Panc1 (cell line): ENCODE results near the gene ABCB6. TPM values are rescaled to one million over a fixed set of nuclear protein-coding genes. Genes with fewer than 3 reads are reported as not detected.
A peak's percentile ranks its signal among the peaks of the same experiment; 100 is the strongest.

Source experiments
- ATAC-seq: fragments of 200-7000 bp; cut with Tn5 transposase; 2 replicates; pipeline ENCODE4 v1.9.1; 2020; ENCODE audit warnings: mild to moderate bottlenecking, moderate library complexity
- BruUV-seq: library from RNA; stranded (reverse); fragments of 400-500 nt; replicated peaks from 2 replicates; lab custom pipeline; 2021; lab: Mats Ljungman, UMichigan
- CTCF ChIA-PET: fragments of 300-600 bp; sonication (Branson Sonifier 250); formaldehyde crosslinking; loops from one replicate; lab custom pipeline; 2022; ENCODE audit warnings: antibody characterized with exemption; lab: Charles Lee
- POLR2A ChIA-PET: fragments of 300-600 bp; sonication (Branson Sonifier 250); formaldehyde crosslinking; loops from one replicate; lab custom pipeline; 2022; ENCODE audit warnings: antibody characterized with exemption; lab: Charles Lee
- DNase-seq: peaks from one replicate; pipeline ENCODE4 v3.0.0-alpha.2; 2010; ENCODE audit warnings: low read depth, low spot score
- H3K27ac ChIP-seq: 2 replicates; pipeline ENCODE4 v1.5.1; 2011; ENCODE audit warnings: mild to moderate bottlenecking, low read length, inconsistent platforms
- H3K27me3 ChIP-seq: fragments of 200-500 bp; sonication (Bioruptor generic); 2 replicates; pipeline ENCODE4 v1.6.0; 2014; ENCODE audit warnings: low read length, inconsistent platforms; ENCODE audit not compliant: control insufficient read depth, insufficient read depth
- H3K36me3 ChIP-seq: fragments of 200-500 bp; sonication (Bioruptor generic); 2 replicates; pipeline ENCODE4 v1.5.1; 2014; ENCODE audit warnings: inconsistent platforms, mild to moderate bottlenecking, low read length, moderate library complexity; ENCODE audit not compliant: control insufficient read depth, insufficient read depth
- H3K4me1 ChIP-seq: 2 replicates; pipeline ENCODE4 v1.5.1; 2011; ENCODE audit warnings: inconsistent platforms, mild to moderate bottlenecking, low read length, moderate library complexity; ENCODE audit not compliant: control insufficient read depth, insufficient read depth
- H3K4me3 ChIP-seq, 2 experiments: 2 replicates each; pipeline ENCODE4 v1.5.1; 2011 to 2012; ENCODE audit warnings: low read depth in 2 of 2, low read length in 2 of 2, mild to moderate bottlenecking in 2 of 2, inconsistent platforms in 1 of 2, moderate library complexity in 1 of 2
- H3K9me3 ChIP-seq: fragments of 200-500 bp; sonication (Bioruptor generic); 2 replicates; pipeline ENCODE4 v1.5.1; 2014; ENCODE audit warnings: low read depth, mild to moderate bottlenecking, inconsistent platforms, low read length, moderate library complexity; ENCODE audit not compliant: control insufficient read depth, insufficient read depth
- POLR2AphosphoS5 ChIP-seq: IDR thresholded peaks from 2 replicates; pipeline ENCODE4 v1.6.1; 2012; ENCODE audit warnings: mild to moderate bottlenecking, low read depth, low read length, moderate library complexity
- SIN3A ChIP-seq: IDR thresholded peaks from 2 replicates; pipeline ENCODE4 v1.6.1; 2012; ENCODE audit warnings: low read depth, mild to moderate bottlenecking, low read length, moderate library complexity, borderline replicate concordance; ENCODE audit not compliant: insufficient read depth
- TCF7L2 ChIP-seq: IDR thresholded peaks from 2 replicates; pipeline ENCODE4 v1.6.1; 2011; ENCODE audit warnings: mild to moderate bottlenecking, low read depth, low read length, inconsistent platforms
- in situ Hi-C: cut with HindIII; loops from 2 replicates; pipeline ENCODE4 v1.10.0; 2016; ENCODE audit warnings: low sequenced_read_pairs, low pct_unique_long_range_greater_than_20kb
- intact Hi-C: fragments of 100-400 bp; cut with micrococcal nuclease; formaldehyde crosslinking; loops from one replicate; pipeline ENCODE4 v1.10.0; 2022; ENCODE audit not compliant: unreplicated experiment
- total RNA-seq: library from RNA; stranded (reverse); gene quantifications from one replicate; pipeline ENCODE4 v1.2.1, GENCODE V29; 2021; ENCODE audit not compliant: unreplicated experiment
- TF ChIP-seq, protein P1 (sequence below): fragments of 450-650 bp; IDR thresholded peaks from 2 replicates; pipeline ENCODE4 v1.5.1; 2017; ENCODE audit warnings: mild to moderate bottlenecking
- TF ChIP-seq, protein P2 (sequence below), 2 experiments: IDR thresholded peaks; 2 replicates each; pipeline ENCODE4 v1.6.1; 2011 to 2012; ENCODE audit warnings: low read depth in 2 of 2, control low read depth in 1 of 2, low read length in 1 of 2, mild to moderate bottlenecking in 1 of 2, moderate library complexity in 1 of 2; ENCODE audit not compliant: insufficient read depth in 1 of 2

Gene ABCB6
- total RNA-seq, 1 experiment from 2014 or later = 19.0 TPM

DNA sequence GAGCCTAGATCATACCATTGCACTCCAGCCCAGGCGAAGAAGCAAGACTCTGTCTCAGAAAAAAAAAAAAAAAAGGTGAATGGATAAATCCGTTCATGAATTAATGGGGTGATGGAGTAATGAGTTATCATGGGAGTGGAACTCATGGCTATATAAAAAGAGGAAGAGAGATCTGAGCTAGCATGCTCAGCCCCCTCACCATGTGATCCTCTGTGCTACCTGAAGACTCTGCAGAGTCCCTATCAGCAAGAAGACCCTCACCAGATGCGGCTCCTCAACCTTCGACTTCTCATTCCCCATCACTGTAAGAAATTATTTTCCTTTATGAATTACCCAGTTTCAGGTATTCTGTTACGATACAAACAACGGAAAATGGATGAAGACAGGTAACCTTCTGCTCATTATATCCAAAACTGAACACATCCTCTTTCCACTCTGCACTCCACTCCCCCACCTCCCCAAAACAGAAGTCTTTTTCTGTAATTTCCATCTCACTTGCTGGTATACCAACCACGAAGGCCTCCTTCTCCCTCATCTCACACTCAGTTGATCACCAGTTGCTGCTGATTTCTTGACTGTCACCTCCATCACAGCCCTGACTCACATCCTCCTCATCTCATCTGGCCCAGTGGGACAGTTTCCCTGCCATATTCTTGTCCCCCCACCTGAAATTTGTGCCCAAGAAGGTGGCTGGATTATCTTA, 31.9 kb downstream of the ABCB6 start:
- ChIA-PET CTCF (interaction anchor here (0.6 kb wide), 1 partner anchor 144 kb away, joined by 3 read pairs; no protein-coding TSS in a partner anchor), POLR2A (no interaction called here)
- Histone ChIP-seq H3K27me3 (no peaks in the 10 kb centered on the region), H3K9me3 (no peaks in the 10 kb centered on the region), H3K4me3 (no peak overlapping the region), H3K27ac (no peak overlapping the region), H3K4me1 (no peaks in the 10 kb centered on the region), H3K36me3 (peaks cover 13% of the 10 kb centered on the region; the same call in 1 of the 2 replicates)
- no TSS peak for BruUV-seq
- ATAC-seq (peak; percentile 33), DNase-seq (no peak)
- intact Hi-C loops = no loop called here
- TF ChIP-seq POLR2AphosphoS5 (no peak), SIN3A (no peak), TCF7L2 (no peak)
- TF ChIP-seq, protein P1, sequence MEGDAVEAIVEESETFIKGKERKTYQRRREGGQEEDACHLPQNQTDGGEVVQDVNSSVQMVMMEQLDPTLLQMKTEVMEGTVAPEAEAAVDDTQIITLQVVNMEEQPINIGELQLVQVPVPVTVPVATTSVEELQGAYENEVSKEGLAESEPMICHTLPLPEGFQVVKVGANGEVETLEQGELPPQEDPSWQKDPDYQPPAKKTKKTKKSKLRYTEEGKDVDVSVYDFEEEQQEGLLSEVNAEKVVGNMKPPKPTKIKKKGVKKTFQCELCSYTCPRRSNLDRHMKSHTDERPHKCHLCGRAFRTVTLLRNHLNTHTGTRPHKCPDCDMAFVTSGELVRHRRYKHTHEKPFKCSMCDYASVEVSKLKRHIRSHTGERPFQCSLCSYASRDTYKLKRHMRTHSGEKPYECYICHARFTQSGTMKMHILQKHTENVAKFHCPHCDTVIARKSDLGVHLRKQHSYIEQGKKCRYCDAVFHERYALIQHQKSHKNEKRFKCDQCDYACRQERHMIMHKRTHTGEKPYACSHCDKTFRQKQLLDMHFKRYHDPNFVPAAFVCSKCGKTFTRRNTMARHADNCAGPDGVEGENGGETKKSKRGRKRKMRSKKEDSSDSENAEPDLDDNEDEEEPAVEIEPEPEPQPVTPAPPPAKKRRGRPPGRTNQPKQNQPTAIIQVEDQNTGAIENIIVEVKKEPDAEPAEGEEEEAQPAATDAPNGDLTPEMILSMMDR = no peak
- TF ChIP-seq, protein P2, sequence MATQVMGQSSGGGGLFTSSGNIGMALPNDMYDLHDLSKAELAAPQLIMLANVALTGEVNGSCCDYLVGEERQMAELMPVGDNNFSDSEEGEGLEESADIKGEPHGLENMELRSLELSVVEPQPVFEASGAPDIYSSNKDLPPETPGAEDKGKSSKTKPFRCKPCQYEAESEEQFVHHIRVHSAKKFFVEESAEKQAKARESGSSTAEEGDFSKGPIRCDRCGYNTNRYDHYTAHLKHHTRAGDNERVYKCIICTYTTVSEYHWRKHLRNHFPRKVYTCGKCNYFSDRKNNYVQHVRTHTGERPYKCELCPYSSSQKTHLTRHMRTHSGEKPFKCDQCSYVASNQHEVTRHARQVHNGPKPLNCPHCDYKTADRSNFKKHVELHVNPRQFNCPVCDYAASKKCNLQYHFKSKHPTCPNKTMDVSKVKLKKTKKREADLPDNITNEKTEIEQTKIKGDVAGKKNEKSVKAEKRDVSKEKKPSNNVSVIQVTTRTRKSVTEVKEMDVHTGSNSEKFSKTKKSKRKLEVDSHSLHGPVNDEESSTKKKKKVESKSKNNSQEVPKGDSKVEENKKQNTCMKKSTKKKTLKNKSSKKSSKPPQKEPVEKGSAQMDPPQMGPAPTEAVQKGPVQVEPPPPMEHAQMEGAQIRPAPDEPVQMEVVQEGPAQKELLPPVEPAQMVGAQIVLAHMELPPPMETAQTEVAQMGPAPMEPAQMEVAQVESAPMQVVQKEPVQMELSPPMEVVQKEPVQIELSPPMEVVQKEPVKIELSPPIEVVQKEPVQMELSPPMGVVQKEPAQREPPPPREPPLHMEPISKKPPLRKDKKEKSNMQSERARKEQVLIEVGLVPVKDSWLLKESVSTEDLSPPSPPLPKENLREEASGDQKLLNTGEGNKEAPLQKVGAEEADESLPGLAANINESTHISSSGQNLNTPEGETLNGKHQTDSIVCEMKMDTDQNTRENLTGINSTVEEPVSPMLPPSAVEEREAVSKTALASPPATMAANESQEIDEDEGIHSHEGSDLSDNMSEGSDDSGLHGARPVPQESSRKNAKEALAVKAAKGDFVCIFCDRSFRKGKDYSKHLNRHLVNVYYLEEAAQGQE (IDR thresholded peaks at IDR 0.05; ENCODE audit: insufficient read depth in 1 of 2, low read depth in 2 of 2, low read length in 1 of 2) = no peak
- in situ Hi-C loops = no loop called here

DNA sequence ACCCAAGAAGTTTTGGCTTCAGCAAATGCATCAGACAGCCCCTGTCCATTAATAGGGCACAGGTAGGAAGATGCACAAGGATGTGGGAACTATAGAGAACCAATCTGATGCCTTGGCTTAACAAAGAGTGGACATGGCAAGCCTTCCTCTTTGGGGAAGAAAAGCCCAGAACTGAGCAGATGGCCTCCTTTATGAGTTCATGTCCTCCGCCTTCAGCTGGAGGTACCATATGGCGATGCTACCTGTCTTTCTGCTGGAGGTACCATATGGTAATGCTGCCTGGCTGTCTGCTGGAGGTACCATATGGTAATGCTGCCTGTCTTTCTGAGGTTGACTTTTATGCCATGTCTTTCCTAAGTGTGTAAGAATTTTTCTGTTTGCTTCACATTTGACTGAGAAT, 34.6 kb downstream of the ABCB6 start:
- Histone ChIP-seq H3K4me1 (peaks cover 6% of the 10 kb centered on the region), H3K27ac (no peak overlapping the region), H3K4me3 (no peak overlapping the region), H3K27me3 (no peaks in the 10 kb centered on the region), H3K36me3 (peaks cover 25% of the 10 kb centered on the region), H3K9me3 (no peaks in the 10 kb centered on the region)
- ChIA-PET CTCF (no interaction called here), POLR2A (no interaction called here)
- in situ Hi-C loops = no loop called here
- no TSS peak for BruUV-seq
- DNase-seq (no peak), ATAC-seq (no peak)
- TF ChIP-seq SIN3A (no peak), POLR2AphosphoS5 (no peak), TCF7L2 (no peak)
- TF ChIP-seq, protein P2 (IDR thresholded peaks at IDR 0.05; ENCODE audit: insufficient read depth in 1 of 2, low read depth in 2 of 2, low read length in 1 of 2) = no peak
- TF ChIP-seq, protein P1 = no peak
- intact Hi-C loops = no loop called here
